Head of caudate nucleus (tissue), 42 donors: ENCODE measurements around the gene HLA-DMA.

ENCODE experiments used
- DNase-seq, 42 donors: peaks; one replicate each; pipeline versions ENCODE4 v3.0.0 to v3.0.0-alpha.2; 2020 to 2021; ENCODE audit warnings: mixed read lengths in 7 of 42
- intact Hi-C: fragments of 100-400 bp; cut with DNase I; formaldehyde crosslinking; loops from one replicate; pipeline ENCODE4 v1.15.0; 2022

HLA-DMA gene

DNA sequence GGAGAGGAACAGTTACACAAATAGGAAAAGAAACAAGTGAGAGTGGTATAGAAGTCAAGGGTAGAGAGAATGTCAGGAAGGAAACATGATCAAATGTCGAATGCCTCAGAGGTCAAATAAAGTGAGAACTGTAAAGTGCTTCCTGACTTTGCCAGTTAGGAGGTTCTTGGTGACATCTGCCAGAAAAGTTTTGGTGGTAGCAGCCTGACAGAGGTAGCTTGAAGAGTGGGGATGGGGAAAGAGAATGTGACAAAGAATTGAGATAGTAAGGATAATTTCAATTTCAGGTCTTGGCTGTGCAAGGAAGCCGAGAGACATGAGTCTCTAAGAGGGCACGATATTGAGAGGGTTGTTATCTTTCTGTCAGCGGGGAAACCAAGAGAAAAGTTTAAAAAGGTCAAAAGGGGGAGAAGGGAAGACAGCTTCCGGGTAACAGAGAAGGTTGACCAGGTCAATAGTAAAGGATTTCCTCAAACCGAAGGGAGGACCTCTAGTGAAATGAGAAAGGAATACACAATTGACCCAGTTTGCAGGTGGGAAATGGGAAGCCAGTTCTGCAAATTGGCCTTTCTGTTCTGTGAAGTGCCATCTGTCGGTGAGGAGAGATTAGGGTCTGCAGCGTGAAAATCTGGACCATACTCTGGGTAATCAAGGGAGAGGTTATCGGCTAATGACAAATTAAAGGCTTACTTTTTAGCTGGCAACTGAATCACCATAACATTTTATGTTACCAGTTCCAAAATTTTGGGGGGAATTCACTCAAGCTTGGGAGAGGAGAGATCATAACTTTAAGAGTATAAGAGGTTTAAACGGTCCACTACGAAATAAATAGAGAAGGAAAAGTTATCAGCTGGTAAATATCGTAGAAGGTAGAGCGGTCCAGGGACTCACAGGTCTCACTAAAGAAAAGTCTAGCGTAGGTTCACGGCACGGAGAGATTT lies 14.5 kb upstream of the HLA-DMA start:
- intact Hi-C loops = no loop called here
- peak in 26 of 42 donors; percentile 27 to 83 (median 60) for DNase-seq

DNA sequence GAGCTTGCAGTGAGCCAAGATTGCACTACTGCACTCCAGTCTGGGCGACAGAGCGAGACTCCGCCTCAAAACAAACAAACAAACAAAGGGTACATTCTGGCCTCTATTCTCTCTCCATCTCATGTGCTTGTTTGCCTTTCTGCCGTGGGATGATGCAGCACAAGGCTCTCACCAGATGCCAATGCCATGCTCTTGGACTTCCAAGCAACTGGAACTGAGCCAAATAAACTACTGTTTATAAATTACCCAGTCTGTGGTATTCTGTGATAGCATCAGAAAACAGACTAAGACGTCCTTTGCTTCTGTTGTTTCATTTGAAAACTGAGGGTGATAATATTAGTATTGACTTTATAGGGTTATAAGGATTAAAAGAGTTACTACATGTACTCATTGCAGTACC lies 11.9 kb upstream of the HLA-DMA start:
- intact Hi-C loops = no loop called here
- DNase-seq = no peak

GRCh38 chr6:32963866-32964265 lies 11.0 kb upstream of the HLA-DMA start:
- intact Hi-C loops = no loop called here
- no peak for DNase-seq

DNA sequence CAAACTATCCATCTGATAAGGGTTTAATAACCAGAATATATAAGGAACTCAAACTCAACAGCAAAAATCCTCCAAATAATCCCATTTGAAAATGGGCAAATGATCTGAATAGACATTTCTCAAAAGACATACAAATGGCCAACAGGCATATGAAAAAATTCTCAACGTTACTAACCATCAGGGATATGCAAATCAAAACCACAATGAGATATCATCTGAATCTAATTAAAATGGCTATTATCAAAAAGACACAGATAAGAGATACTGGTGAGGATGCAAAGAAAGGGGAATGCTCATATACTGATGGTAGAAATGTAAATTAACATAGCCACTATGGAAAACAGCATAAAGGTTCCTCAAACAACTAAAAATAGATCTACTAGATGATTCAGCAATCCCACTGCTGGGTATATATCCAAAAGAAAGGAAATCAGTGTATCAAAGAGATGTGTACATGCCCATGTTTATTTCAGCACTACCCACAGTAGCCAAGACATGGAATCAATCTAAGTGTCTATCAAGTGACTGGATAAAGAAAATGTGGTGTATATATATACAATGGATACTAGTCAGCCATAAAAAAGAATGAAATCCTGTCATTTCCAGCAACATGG lies 9.4 kb upstream of the HLA-DMA start:
- DNase-seq = no peak
- intact Hi-C loops = no loop called here

DNA sequence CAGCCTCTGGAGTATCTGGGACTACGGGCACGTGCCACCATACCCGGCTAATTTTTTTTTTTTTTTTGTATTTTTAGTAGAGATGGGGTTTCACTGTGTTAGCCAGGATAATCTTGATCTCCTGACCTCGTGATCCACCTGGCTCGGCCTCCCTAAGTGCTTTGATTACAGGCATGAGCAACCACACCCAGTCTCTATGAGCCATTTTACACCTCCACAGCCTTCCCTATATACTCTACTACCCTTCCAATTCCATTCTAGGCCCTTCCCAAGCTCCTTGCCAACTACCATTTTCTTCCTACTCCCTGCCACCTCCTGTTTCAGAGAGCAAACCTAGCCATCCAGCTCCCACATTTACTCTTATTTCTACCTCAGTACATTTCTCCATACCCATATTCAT lies 7.7 kb upstream of the HLA-DMA start:
- DNase-seq = no peak
- intact Hi-C loops = no loop called here

DNA sequence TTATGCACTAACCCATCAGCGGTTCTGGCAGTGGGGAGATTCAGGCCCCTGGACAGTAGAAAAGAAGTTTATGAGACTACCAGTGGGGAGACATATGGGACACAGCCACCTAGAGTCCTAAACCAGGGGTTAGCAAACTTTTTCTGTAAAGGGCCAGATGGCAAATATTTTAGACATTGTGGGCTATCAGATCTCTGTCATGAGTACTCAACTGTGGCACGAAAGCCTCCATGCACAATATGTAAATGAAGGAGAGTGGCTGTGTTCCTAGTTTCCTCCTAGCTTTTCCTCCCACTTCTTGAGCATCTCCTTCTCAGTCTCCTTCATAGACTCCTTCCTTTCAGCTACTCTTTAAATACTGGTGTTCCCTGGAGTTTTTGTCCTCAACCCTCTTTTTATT lies 3.3 kb upstream of the HLA-DMA start:
- intact Hi-C loops = no loop called here
- no peak for DNase-seq

GRCh38 chr6:32954986-32955802 lies 2.3 kb upstream of the HLA-DMA start:
- intact Hi-C loops = no loop called here
- no peak for DNase-seq

DNA sequence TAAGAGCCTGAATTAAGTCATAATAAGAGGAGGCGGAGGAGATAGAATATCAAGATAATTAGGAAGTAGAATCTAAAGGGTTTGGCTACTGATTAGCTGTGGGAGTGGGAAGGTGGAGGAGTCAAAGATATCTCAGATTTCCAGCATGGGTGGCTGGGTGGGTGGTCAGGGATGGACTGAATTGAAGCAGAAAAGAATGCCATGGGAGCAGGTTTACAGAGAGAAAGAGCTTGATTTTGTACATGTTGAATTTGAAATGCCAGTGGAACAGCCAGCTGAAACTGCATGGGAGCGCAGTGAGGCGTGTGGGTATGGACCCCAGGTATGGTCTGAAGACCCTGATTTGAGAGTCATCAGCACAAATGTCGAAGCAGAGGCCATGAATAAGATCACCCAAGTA lies 1.4 kb upstream of the HLA-DMA start:
- intact Hi-C loops = no loop called here
- DNase-seq = no peak

- no peak for DNase-seq
- intact Hi-C loops = no loop called here
Measured at GRCh38 chr6:32953775-32954174, 878 bp upstream of the HLA-DMA start.

- no peak for DNase-seq
- intact Hi-C loops = no loop called here
Measured at GRCh38 chr6:32950449-32950848, 2.4 kb downstream of the HLA-DMA start.

DNA sequence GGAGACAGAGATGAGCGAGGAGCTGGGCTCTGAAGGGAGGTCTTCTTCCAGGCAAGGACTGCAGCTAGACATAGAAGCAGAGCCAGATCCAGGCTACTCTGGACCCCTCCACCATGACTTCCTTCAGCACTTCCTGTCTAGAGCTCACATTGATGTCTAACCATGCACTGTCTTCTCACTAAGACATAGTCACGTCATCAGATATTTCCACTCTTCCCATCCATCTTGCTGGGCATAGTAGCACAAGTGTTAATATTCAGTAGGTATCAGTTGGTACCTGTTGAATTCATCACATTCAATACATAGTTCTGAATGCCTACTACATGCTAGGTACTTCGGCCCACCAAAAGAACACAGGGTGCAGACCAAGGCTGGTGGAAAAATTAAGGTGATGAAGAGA lies 2.9 kb downstream of the HLA-DMA start:
- intact Hi-C loops = no loop called here

GRCh38 chr6:32949113-32949512 lies 3.8 kb downstream of the HLA-DMA start:
- no peak for DNase-seq
- intact Hi-C loops = no loop called here

More for the DNA sequence above, 2.9 kb downstream of the HLA-DMA start:
- DNase-seq = no peak

- no peak for DNase-seq
- intact Hi-C loops = no loop called here
Measured at GRCh38 chr6:32947552-32948465, 5.1 kb downstream of the HLA-DMA start.

DNA sequence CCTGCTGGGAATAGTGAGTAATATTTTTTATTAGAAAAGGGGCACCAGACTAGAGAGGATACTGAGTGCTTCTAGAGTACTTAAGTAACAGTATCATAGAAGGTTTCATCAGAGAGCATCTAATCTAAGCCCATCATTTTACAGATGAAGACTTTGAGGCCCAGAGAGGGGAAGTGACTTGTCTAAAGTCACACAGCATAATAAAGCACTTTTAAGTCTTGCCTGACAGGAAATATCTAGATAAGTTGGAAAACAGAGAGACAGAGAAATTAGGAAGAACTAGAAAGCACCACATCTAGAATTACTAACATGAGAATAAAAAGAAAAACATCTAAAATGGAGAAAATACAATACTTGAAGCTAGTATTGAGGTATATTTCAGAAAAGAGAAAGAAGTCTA lies 6.0 kb downstream of the HLA-DMA start:
- no peak for DNase-seq
- intact Hi-C loops = no loop called here

GRCh38 chr6:32945953-32946352 lies 6.9 kb downstream of the HLA-DMA start:
- no peak for DNase-seq
- intact Hi-C loops = no loop called here

GRCh38 chr6:32945108-32945760 lies 7.7 kb downstream of the HLA-DMA start:
- no peak for DNase-seq
- intact Hi-C loops = no loop called here

DNA sequence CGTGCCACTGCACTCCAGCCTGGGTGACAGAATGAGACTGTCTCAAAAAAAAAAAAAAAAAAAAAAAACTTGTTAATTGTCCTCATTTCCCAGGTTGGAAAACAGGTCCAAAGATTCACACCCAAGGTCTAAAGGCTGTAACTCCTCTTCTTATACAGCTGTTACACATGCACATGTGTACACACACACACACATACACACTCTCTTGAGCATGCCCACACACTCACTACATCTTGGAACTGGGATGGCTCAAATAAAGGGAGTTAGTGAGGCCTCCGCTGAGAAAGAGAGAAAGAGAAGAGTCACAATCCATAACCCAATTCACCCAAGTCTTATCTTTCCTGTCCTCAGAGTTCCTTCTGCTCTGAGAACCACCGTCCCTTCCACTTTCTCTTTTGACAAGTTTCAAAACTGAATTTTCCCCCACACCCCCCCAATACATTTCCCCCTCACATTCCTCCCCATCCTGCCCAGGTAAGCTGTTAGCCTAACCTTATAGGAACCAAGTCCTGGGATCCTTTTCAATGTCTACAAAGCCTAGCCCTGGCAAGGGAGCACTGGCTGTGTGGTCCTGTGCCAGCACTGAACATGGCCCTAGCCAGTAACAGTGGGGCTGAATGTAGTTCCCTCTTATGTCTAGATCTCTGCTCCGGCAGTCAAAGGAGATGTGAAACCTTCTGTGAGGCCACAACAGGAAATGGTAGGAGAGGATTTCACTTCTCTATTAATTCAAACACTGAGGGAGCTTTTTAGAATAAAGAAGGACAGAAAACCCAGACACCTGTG lies 8.8 kb downstream of the HLA-DMA start:
- DNase-seq = peak in 10 of 42 donors; percentile 18 to 50 (median 28)
- intact Hi-C loops = no loop called here
